ENCODE measurements around the gene MYBPH.

DNA sequence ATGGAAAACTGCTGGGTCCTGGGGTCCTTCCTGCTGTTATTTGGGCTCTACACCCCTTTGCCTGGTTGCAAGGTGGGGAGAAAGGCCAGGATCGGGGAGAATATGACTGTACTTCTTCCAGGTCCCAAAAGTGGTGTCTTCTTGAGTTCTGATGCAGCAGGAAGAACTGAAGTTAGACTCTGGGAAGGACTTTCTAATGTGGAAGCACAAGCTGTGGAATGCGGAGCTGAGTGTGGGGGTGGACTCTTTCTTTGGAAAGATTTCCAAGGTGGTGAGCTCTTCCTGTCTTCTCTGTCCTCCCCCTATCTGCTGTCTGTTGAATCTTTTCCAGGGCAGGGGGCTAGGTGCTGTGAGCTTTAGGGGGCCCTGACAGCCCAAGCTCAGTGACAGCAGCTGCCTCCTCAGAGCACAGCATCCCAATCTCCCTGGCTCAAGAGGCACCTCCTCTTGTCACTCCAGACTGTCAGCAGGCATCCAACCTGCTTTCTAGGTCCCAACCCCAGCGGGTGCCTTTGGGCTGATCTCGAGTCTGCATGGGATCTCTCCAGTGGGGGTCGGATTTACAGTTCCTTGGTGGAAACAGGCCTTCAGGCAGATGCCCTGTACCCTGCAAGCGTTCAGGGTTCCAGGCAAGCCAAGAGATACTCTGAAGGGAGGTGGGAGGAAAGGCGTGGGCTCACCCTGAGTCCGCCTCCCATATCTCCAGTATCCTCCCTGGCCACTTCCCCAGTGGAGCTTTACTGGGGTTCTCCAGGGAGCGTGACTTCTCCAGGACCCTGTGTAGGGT lies 24.9 kb downstream of the MYBPH start:
- no peak for TF ChIP-seq CTCF (IDR thresholded peaks at IDR 0.05; ENCODE audit: insufficient read depth, low read depth, low read length)
- TF ChIP-seq EZH2 (IDR thresholded peaks at IDR 0.05; ENCODE audit: insufficient read depth, low read length): no peak

All from astrocyte (in vitro differentiated cells and primary cell).